Cardiac ventricle fibroblast (primary cell): Measurements from ENCODE around the gene CLEC4F. TPM values are rescaled to one million over a fixed set of nuclear protein-coding genes. Genes with fewer than 3 reads are reported as not detected.

Source experiments
- total RNA-seq: library from RNA; depleted of rRNA; stranded (reverse); fragments of >200 nt; gene quantifications from 2 replicates; pipeline ENCODE4 v1.2.3, GENCODE V29; 2015

Gene CLEC4F
- total RNA-seq = not detected in 2 replicates

DNA sequence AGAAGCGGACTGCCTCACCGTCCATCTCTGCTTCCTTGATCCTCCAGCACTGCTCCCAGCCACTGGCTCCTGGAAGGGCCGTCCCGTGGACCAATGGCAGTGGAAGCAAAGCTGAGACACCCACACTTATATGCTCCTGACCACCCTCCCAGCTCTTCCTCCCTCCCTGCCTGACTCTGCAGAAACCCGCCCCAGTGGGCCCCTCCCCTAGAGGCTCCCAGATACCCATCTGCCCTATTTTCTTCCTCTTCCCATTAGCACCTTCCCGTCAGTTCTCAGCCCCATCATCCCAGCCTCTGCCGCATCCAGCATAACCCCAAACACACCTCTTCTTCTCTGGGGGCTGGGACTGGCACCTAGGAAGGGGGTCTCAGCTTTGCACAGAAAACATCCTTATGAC is at the start of gene CLEC4F:
TSS of gene CLEC4F (minus strand) at position 101 of the 400 bp plus-strand sequence. CDS start at position 25, 76 bp downstream.

DNA sequence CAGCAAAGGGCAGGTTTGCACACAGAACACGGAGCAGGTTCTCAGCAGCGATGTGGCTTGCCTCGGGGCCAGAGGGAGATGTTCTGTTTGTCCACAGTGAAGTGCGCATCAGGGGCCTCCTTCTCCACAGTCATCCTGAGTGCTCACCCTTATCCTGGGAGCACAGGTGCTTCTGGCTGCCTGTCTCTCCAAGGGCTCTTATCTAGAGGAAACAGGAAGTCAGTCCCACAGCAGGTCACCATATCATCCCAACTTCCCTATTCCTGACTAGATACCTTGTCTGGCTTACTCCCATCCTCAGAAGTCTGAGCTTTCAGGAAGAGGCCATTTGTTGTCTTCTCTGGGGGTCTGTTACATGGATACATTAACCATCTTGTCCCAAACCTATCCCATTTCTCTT is 15.2 kb upstream of the CLEC4F start, which contains the start of gene CD207:
TSS of gene CD207 (minus strand) at position 174 of the 400 bp plus-strand sequence. CDS start at position 134, 40 bp downstream.

GRCh38 chr2:70790136-70790828 is 30.1 kb downstream of the CLEC4F start, which contains the start of gene FIGLA:
Gene FIGLA (minus strand): TSS chr2:70790643. CDS start chr2:70790638, 5 bp downstream.

GRCh38 chr2:70767699-70768589 is 52.5 kb downstream of the CLEC4F start, which contains the start of gene ADD2:
Gene ADD2 (minus strand): TSS chr2:70768200. CDS start chr2:70706408, 61,792 bp downstream.

Other genes starting within 250 kb of the CLEC4F start
- gene ADD2, start 52.4 kb downstream of the CLEC4F start, total RNA-seq = 0.05 TPM in 1 of 2 replicates, not detected in the other
- gene FIGLA, start 30.0 kb downstream of the CLEC4F start, total RNA-seq = not detected in 2 replicates
- not detected in 2 replicates for gene CD207, start 15.2 kb upstream of the CLEC4F start, total RNA-seq
- 3.7 and 5.1 TPM in 2 replicates for gene VAX2, start 80.0 kb upstream of the CLEC4F start, total RNA-seq
- 0.12 and 1.4 TPM in 2 replicates for gene ATP6V1B1, start 115.3 kb upstream of the CLEC4F start, total RNA-seq
- gene ANKRD53, start 158.0 kb upstream of the CLEC4F start, total RNA-seq = 0.39 and 1.5 TPM in 2 replicates
- gene TEX261, start 174.3 kb upstream of the CLEC4F start, total RNA-seq = 30.7 and 37.8 TPM in 2 replicates
- 46.5 and 72.5 TPM in 2 replicates for gene NAGK, start 248.0 kb upstream of the CLEC4F start, total RNA-seq